WERI-Rb-1 (cell line): Measurements from ENCODE around the gene ANKRD44.
"Not testable (repeated sequence)": the region's sequence is repeated elsewhere in the genome, so short reads cannot be mapped to it uniquely, and the experiment has no call there.

ENCODE experiments used
- DNase-seq: peaks from one replicate; pipeline ENCODE4 v3.0.0-alpha.2; 2020
- H3K27ac ChIP-seq: fragments of 250-450 bp; sonication (Bioruptor Pico); 2 replicates; pipeline ENCODE4 v1.5.1; 2020; ENCODE audit warnings: mild to moderate bottlenecking, moderate library complexity
- H3K27me3 ChIP-seq: fragments of 250-450 bp; sonication (Bioruptor Pico); 2 replicates; pipeline ENCODE4 v1.5.1; 2021; ENCODE audit warnings: mild to moderate bottlenecking, low read depth, moderate library complexity; ENCODE audit not compliant: insufficient read depth, severe bottlenecking
- H3K36me3 ChIP-seq: fragments of 250-450 bp; sonication (Bioruptor Pico); 2 replicates; pipeline ENCODE4 v1.5.1; 2020; ENCODE audit warnings: mild to moderate bottlenecking, moderate library complexity
- H3K4me3 ChIP-seq: 2 replicates; pipeline ENCODE4 v1.5.1; 2011; ENCODE audit warnings: low read depth, mild to moderate bottlenecking, control low read depth, low read length
- H3K9me3 ChIP-seq: fragments of 250-450 bp; sonication (Bioruptor Pico); 2 replicates; pipeline ENCODE4 v1.5.1; 2021; ENCODE audit warnings: mild to moderate bottlenecking, moderate library complexity; ENCODE audit not compliant: severe bottlenecking
- TF ChIP-seq, protein P1 (sequence below): IDR thresholded peaks from 2 replicates; pipeline ENCODE4 v1.5.1; 2011; ENCODE audit warnings: low read depth, mild to moderate bottlenecking, control low read depth, inconsistent platforms, low read length

The ANKRD44 gene

GRCh38 chr2:197011021-197011417 is 299.6 kb downstream of the ANKRD44 start:
- no peak overlapping the region for H3K27ac ChIP-seq
- H3K4me3 ChIP-seq, result no peak overlapping the region
- no peak for DNase-seq
- TF ChIP-seq, protein P1, sequence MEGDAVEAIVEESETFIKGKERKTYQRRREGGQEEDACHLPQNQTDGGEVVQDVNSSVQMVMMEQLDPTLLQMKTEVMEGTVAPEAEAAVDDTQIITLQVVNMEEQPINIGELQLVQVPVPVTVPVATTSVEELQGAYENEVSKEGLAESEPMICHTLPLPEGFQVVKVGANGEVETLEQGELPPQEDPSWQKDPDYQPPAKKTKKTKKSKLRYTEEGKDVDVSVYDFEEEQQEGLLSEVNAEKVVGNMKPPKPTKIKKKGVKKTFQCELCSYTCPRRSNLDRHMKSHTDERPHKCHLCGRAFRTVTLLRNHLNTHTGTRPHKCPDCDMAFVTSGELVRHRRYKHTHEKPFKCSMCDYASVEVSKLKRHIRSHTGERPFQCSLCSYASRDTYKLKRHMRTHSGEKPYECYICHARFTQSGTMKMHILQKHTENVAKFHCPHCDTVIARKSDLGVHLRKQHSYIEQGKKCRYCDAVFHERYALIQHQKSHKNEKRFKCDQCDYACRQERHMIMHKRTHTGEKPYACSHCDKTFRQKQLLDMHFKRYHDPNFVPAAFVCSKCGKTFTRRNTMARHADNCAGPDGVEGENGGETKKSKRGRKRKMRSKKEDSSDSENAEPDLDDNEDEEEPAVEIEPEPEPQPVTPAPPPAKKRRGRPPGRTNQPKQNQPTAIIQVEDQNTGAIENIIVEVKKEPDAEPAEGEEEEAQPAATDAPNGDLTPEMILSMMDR, result no peak
- no peaks in the 10 kb centered on the region for H3K27me3 ChIP-seq
- no peaks in the 10 kb centered on the region for H3K9me3 ChIP-seq
- H3K36me3 ChIP-seq, result no peaks in the 10 kb centered on the region

GRCh38 chr2:197010200-197011020 is 300.2 kb downstream of the ANKRD44 start:
- Histone ChIP-seq H3K27ac (no peak overlapping the region), H3K36me3 (no peaks in the 10 kb centered on the region), H3K27me3 (no peaks in the 10 kb centered on the region), H3K4me3 (no peak overlapping the region), H3K9me3 (no peaks in the 10 kb centered on the region)
- no peak for DNase-seq
- TF ChIP-seq, protein P1, result no peak

GRCh38 chr2:197008741-197009341 is 301.7 kb downstream of the ANKRD44 start:
- not testable (repeated sequence) for H3K9me3 ChIP-seq, DNase-seq, H3K27ac ChIP-seq, H3K27me3 ChIP-seq, H3K4me3 ChIP-seq, H3K36me3 ChIP-seq

DNA sequence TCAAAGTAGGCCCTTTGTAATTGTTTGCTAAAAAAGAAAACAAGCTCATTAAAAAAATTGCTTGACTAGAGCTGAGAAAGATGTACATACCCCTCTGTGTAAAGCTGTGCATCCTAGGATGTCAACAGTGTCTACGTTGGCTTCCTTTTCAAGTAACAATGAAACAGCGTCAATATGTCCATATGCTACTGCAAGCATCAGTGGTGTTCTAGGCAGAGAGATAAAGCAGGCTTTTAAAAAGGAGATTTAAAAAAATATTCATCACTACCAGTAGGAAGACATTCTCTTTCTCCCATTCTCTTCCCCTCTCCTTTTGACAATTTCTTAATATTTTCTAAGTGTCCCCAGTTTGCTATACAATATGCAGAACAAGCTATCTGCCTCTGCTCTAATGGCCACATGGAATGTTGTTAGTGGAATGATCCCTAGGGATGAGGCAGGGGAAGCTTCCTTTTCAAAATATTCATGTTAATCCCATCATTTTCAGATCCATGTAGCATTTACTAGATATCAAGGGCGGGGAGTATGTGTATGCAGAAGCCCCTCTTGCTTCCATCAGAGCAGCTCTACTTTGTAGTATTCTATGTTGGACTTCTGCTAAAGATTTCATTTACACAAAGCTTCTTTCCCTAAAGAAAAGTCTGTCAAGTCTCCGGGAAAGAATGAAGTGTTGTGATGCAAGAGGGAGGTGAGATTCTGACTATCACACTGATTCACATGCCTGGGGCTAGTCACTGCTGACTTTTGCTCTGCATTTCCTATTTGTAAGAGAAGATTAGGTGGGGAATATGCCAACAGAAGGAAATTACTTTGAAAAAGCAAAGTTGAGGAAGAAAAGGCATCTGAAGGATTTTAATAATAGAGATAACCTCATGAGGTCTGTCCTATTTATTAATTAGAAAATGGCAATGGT is 302.6 kb downstream of the ANKRD44 start:
- Histone ChIP-seq H3K9me3 (no peaks in the 10 kb centered on the region), H3K4me3 (no peak overlapping the region), H3K27ac (no peak overlapping the region), H3K36me3 (no peaks in the 10 kb centered on the region), H3K27me3 (no peaks in the 10 kb centered on the region)
- no peak for DNase-seq
- TF ChIP-seq, protein P1, result no peak

DNA sequence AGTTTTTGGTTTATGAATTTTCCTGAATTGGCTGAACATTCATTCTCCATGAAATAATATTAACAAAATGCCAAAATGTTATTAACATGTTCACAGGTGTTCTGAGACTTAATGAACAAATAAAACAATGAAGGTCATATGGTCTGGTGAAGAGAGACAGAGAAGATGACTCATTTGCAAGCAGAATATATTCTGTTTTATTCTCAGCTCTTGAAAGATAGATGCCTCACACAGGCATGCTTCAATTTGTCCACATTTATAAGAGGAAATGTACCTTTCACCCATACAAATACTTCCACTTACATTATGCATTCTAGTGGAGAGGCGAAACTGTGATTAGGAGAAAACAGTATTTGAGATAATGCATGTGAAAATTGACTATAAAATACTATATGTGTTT is 308.7 kb downstream of the ANKRD44 start:
- no peaks in the 10 kb centered on the region for H3K27me3 ChIP-seq
- no peaks in the 10 kb centered on the region for H3K36me3 ChIP-seq
- no peak overlapping the region for H3K27ac ChIP-seq
- H3K4me3 ChIP-seq, result no peak overlapping the region
- DNase-seq, result no peak
- TF ChIP-seq, protein P1, result no peak
- H3K9me3 ChIP-seq, result no peaks in the 10 kb centered on the region
